RWPE2 (cell line): ENCODE data around the gene AKR1C3.

Experiments used
- ATAC-seq: fragments of 200-7000 bp; cut with Tn5 transposase; 3 replicates; pipeline ENCODE4 v1.9.1; 2021; ENCODE audit warnings: low read depth
- DNase-seq: peaks from one replicate; pipeline ENCODE4 v3.0.0-alpha.2; 2020; ENCODE audit warnings: low spot score
- H3K27ac ChIP-seq: fragments of 450-650 bp; 2 replicates; pipeline ENCODE4 v1.5.1; 2017; ENCODE audit warnings: mild to moderate bottlenecking; ENCODE audit not compliant: poor library complexity, severe bottlenecking
- H3K27me3 ChIP-seq: fragments of 250-450 bp; sonication (Bioruptor Pico); 2 replicates; pipeline ENCODE4 v1.5.1; 2021; ENCODE audit warnings: mild to moderate bottlenecking, moderate library complexity; ENCODE audit not compliant: insufficient read depth, poor library complexity, severe bottlenecking
- H3K36me3 ChIP-seq: fragments of 250-450 bp; sonication (Bioruptor Pico); 2 replicates; pipeline ENCODE4 v1.5.1; 2020; ENCODE audit warnings: low read depth, mild to moderate bottlenecking, moderate library complexity
- H3K4me1 ChIP-seq: fragments of 250-450 bp; sonication (Bioruptor Pico); 2 replicates; pipeline ENCODE4 v1.5.1; 2021; ENCODE audit warnings: mild to moderate bottlenecking, moderate library complexity; ENCODE audit not compliant: insufficient read depth, poor library complexity, severe bottlenecking
- H3K4me3 ChIP-seq: fragments of 250-450 bp; sonication (Bioruptor Pico); 2 replicates; pipeline ENCODE4 v1.5.1; 2021; ENCODE audit warnings: mild to moderate bottlenecking, moderate library complexity; ENCODE audit not compliant: severe bottlenecking
- H3K9me3 ChIP-seq: fragments of 250-450 bp; sonication (Bioruptor Pico); 2 replicates; pipeline ENCODE4 v1.5.1; 2021; ENCODE audit warnings: mild to moderate bottlenecking, moderate library complexity; ENCODE audit not compliant: severe bottlenecking
- CTCF ChIP-seq: fragments of 450-650 bp; IDR thresholded peaks from one replicate; pipeline ENCODE4 v1.5.1; 2017; ENCODE audit warnings: mild to moderate bottlenecking, moderate library complexity; ENCODE audit not compliant: poor library complexity, severe bottlenecking

The AKR1C3 gene

DNA sequence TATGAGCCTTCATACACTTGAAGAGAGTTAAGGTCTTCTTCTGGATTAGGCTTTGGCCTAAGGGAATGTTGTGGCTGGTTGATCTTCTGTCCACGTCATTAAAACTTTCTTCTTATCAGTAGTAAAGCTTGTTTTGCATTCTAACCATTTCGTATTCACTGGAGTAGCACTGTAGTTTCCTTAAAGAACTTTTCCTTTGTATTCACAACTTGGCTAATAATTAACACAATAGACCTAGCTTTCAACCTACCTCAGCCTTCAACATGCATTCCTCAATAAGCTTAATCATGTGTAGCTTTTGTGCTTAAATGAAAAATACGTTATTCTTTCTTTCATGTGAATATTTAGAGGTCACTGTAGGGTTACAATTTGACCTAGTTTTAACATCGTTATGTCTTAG lies 48.0 kb downstream of the AKR1C3 start:
- TF ChIP-seq CTCF, result no peak
- no peak for ATAC-seq
- no peak overlapping the region for H3K27ac ChIP-seq
- H3K4me3 ChIP-seq, result no peak overlapping the region
- no peaks in the 10 kb centered on the region for H3K27me3 ChIP-seq
- H3K9me3 ChIP-seq, result no peaks in the 10 kb centered on the region
- H3K36me3 ChIP-seq, result no peaks in the 10 kb centered on the region
- H3K4me1 ChIP-seq, result no peaks in the 10 kb centered on the region
- DNase-seq, result no peak

DNA sequence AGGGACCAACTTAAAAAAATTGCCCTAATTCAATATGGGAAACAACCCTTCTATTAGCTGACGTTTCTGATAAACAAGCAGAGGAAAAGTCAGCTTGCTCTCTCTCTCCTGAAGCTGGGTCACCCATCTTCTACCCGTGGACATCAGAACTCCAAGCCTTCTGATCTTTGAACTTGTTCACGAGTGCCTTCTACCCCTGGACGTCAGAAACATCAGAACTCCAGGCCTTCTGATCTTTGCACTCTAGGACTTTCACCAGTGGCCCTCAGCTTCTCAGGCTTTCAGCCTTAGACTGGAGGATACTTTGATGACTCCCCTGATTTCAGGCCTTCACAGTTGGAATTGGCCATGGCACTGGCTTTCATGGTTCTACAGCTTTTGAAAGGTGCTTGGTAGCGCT lies 48.9 kb downstream of the AKR1C3 start:
- ATAC-seq (no peak), DNase-seq (no peak)
- Histone ChIP-seq H3K9me3 (no peaks in the 10 kb centered on the region), H3K27me3 (no peaks in the 10 kb centered on the region), H3K36me3 (no peaks in the 10 kb centered on the region), H3K27ac (no peak overlapping the region), H3K4me3 (no peak overlapping the region), H3K4me1 (no peaks in the 10 kb centered on the region)
- no peak for TF ChIP-seq CTCF

DNA sequence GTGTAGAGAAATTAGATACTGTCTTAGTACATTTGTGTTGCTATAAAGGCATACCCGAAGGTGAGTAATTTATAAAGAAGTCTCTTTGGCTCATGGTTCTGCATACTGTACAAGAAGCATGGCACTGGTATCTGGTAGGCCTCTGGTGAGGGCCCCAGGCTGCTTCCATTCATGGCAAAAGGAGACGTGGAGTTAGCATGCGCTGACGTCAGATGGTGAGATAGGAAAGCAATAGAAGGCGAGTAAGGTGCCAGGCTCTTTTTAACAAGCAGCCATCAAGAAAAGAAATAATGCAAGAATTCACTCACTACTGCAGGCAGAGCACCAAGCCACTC lies 52.7 kb downstream of the AKR1C3 start:
- no peak overlapping the region for H3K27ac ChIP-seq
- H3K27me3 ChIP-seq, result no peaks in the 10 kb centered on the region

GRCh38 chr10:5147255-5147980 lies 53.2 kb downstream of the AKR1C3 start:
- Histone ChIP-seq H3K4me1 (no peaks in the 10 kb centered on the region), H3K27ac (no peak overlapping the region), H3K9me3 (no peaks in the 10 kb centered on the region), H3K36me3 (no peaks in the 10 kb centered on the region), H3K4me3 (no peak overlapping the region), H3K27me3 (no peaks in the 10 kb centered on the region)
- no peak for DNase-seq
- ATAC-seq, result no peak
- TF ChIP-seq CTCF, result no peak

More for the DNA sequence above, 52.7 kb downstream of the AKR1C3 start:
- H3K4me1 ChIP-seq, result no peaks in the 10 kb centered on the region
- no peak overlapping the region for H3K4me3 ChIP-seq
- no peaks in the 10 kb centered on the region for H3K9me3 ChIP-seq
- H3K36me3 ChIP-seq, result no peaks in the 10 kb centered on the region
- DNase-seq (no peak), ATAC-seq (no peak)
- no peak for TF ChIP-seq CTCF

DNA sequence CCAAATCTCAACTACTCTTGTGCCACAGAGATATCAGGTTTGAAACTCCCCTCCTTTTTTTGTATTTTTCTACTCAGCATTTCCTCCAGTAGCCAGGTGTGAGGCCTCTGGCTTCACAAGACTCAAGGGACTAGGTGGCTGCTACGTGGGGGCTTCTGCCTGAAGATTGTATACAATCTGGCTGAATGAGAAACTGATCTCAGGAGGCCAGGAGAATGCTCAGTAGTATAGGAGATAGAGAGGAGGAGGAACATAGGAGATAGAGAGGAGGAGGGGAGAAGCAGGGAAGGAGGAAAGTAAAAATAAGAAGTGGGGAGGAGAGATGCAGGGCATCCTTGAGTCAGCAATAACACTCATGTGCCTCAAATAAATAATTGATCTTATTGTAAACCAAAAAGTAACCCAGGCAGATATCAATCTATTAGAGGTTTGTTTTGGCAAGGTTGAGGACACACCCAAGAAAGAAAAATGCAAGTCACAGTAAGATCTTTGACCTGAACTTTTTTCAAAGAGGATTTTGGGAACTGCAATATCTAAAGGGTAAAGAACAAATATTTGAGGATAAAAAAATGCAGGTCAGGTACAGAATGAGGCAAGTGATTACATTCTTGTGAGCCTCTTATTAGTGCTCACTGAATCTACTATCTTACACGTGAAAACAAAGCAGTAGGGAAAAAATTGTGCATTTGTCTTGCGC lies 53.9 kb downstream of the AKR1C3 start:
- no peak for ATAC-seq
- TF ChIP-seq CTCF, result no peak
- Histone ChIP-seq H3K9me3 (no peaks in the 10 kb centered on the region), H3K27me3 (no peaks in the 10 kb centered on the region), H3K4me3 (no peak overlapping the region), H3K4me1 (no peaks in the 10 kb centered on the region), H3K36me3 (no peaks in the 10 kb centered on the region), H3K27ac (no peak overlapping the region)
- DNase-seq, result no peak
